GM21825 (cell line): Measurements from ENCODE around the gene FCHO2.
A peak's percentile ranks its signal among the peaks of the same experiment; 100 is the strongest.
"Not testable (repeated sequence)": the region's sequence is repeated elsewhere in the genome, so short reads cannot be mapped to it uniquely, and the experiment has no call there.

Source experiments
- ATAC-seq: cut with Tn5 transposase; IDR thresholded peaks from one replicate; pipeline ENCODE4 v1.9.1; 2021; ENCODE audit warnings: mild to moderate bottlenecking, moderate library complexity; ENCODE audit not compliant: unreplicated experiment

The FCHO2 gene

GRCh38 chr5:72955768-72956323 lies at the start of gene FCHO2:
TSS of gene FCHO2 (plus strand) at chr5:72956041. CDS start at chr5:72956097, 56 bp downstream.
- ATAC-seq: peak; percentile 92

GRCh38 chr5:72906806-72907205 lies 49.0 kb upstream of the FCHO2 start:
- no peak for ATAC-seq

GRCh38 chr5:72908664-72909063 lies 47.2 kb upstream of the FCHO2 start:
- ATAC-seq: no peak

GRCh38 chr5:72917371-72917776 lies 38.5 kb upstream of the FCHO2 start:
- no peak for ATAC-seq

- ATAC-seq: no peak
Measured at GRCh38 chr5:72920690-72921502, 34.9 kb upstream of the FCHO2 start.

GRCh38 chr5:72921886-72922285 lies 34.0 kb upstream of the FCHO2 start:
- no peak for ATAC-seq

GRCh38 chr5:72922422-72922821 lies 33.4 kb upstream of the FCHO2 start:
- no peak for ATAC-seq

GRCh38 chr5:72925336-72926010 lies 30.4 kb upstream of the FCHO2 start:
- no peak for ATAC-seq

GRCh38 chr5:72932686-72933085 lies 23.2 kb upstream of the FCHO2 start:
- not testable (repeated sequence) for ATAC-seq

- ATAC-seq: not testable (repeated sequence)
Measured at GRCh38 chr5:72934953-72935725, 20.7 kb upstream of the FCHO2 start.

- ATAC-seq: no peak
Measured at GRCh38 chr5:72936893-72937292, 18.9 kb upstream of the FCHO2 start.

GRCh38 chr5:72937517-72938061 lies 18.3 kb upstream of the FCHO2 start:
- ATAC-seq: no peak

GRCh38 chr5:72938206-72938605 lies 17.6 kb upstream of the FCHO2 start:
- ATAC-seq: no peak

- no peak for ATAC-seq
Measured at GRCh38 chr5:72940082-72940481, 15.8 kb upstream of the FCHO2 start.

GRCh38 chr5:72943307-72943706 lies 12.5 kb upstream of the FCHO2 start:
- no peak for ATAC-seq

GRCh38 chr5:72947498-72947897 lies 8.3 kb upstream of the FCHO2 start:
- ATAC-seq: no peak

GRCh38 chr5:72949481-72949880 lies 6.4 kb upstream of the FCHO2 start:
- ATAC-seq: no peak

GRCh38 chr5:72951671-72952468 lies 4.0 kb upstream of the FCHO2 start:
- no peak for ATAC-seq

GRCh38 chr5:72954389-72954788 lies 1.5 kb upstream of the FCHO2 start:
- ATAC-seq: no peak

GRCh38 chr5:72955143-72955767 lies 586 bp upstream of the FCHO2 start:
- peak; percentile 27 for ATAC-seq
